ENCODE results near the gene MAGED2. TPM values are rescaled to one million over a fixed set of nuclear protein-coding genes. Genes with fewer than 3 reads are reported as not detected.
"Not testable (repeated sequence)": the region's sequence is repeated elsewhere in the genome, so short reads cannot be mapped to it uniquely, and the experiment has no call there.

Gene MAGED2, protein sequence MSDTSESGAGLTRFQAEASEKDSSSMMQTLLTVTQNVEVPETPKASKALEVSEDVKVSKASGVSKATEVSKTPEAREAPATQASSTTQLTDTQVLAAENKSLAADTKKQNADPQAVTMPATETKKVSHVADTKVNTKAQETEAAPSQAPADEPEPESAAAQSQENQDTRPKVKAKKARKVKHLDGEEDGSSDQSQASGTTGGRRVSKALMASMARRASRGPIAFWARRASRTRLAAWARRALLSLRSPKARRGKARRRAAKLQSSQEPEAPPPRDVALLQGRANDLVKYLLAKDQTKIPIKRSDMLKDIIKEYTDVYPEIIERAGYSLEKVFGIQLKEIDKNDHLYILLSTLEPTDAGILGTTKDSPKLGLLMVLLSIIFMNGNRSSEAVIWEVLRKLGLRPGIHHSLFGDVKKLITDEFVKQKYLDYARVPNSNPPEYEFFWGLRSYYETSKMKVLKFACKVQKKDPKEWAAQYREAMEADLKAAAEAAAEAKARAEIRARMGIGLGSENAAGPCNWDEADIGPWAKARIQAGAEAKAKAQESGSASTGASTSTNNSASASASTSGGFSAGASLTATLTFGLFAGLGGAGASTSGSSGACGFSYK
- 1,000 to 10,000 TPM in 1 of 12 donors, 100 to 1,000 TPM in 11; 287 to 1,040 (median 935) TPM for polyA plus RNA-seq (ENCODE audit: insufficient read length in 12 of 12)
- long read RNA-seq, donor 1, transcript MAGED2-204 (13 exons, 2,048 nt), result minor isoform, 11 of 261 reads
- long read RNA-seq, donor 1, transcript MAGED2-206 (13 exons, 2,189 nt), result major isoform, 56 of 261 reads
- long read RNA-seq, donor 1, transcript MAGED2-203 (12 exons, 2,066 nt), result minor isoform, 15 of 261 reads
- long read RNA-seq, donor 1, partial matches to known transcripts, result 170 of 261 reads
- long read RNA-seq, donor 1, other reads (novel, unspliced or antisense), result 6 of 261 reads
- long read RNA-seq, donor 2, transcript MAGED2-206 (13 exons, 2,189 nt), result major isoform, 369 of 730 reads
- long read RNA-seq, donor 2, transcript MAGED2-204 (13 exons, 2,048 nt), result minor isoform, 16 of 730 reads
- long read RNA-seq, donor 2, transcript MAGED2-203 (12 exons, 2,066 nt), result minor isoform, 50 of 730 reads
- long read RNA-seq, donor 2, partial matches to known transcripts, result 239 of 730 reads
- long read RNA-seq, donor 2, other reads (novel, unspliced or antisense), result 49 of 730 reads
- long read RNA-seq, donor 3, transcript MAGED2-206 (13 exons, 2,189 nt), result major isoform, 145 of 363 reads
- long read RNA-seq, donor 3, transcript MAGED2-203 (12 exons, 2,066 nt), result minor isoform, 16 of 363 reads
- long read RNA-seq, donor 3, partial matches to known transcripts, result 182 of 363 reads
- long read RNA-seq, donor 3, other reads (novel, unspliced or antisense), result 13 of 363 reads
- long read RNA-seq, donor 4, transcript MAGED2-203 (12 exons, 2,066 nt), result minor isoform, 10 of 238 reads
- long read RNA-seq, donor 4, transcript MAGED2-206 (13 exons, 2,189 nt), result major isoform, 84 of 238 reads
- long read RNA-seq, donor 4, partial matches to known transcripts, result 140 of 238 reads
- long read RNA-seq, donor 4, other reads (novel, unspliced or antisense), result 0 of 238 reads
- long read RNA-seq, donor 5, transcript MAGED2-203 (12 exons, 2,066 nt), result minor isoform, 80 of 1,365 reads
- long read RNA-seq, donor 5, transcript MAGED2-206 (13 exons, 2,189 nt), result major isoform, 635 of 1,365 reads
- long read RNA-seq, donor 5, transcript MAGED2-204 (13 exons, 2,048 nt), result minor isoform, 28 of 1,365 reads
- long read RNA-seq, donor 5, transcript MAGED2-209 (2 exons, 691 nt), result minor isoform, 9 of 1,365 reads
- long read RNA-seq, donor 5, partial matches to known transcripts, result 551 of 1,365 reads
- long read RNA-seq, donor 5, other reads (novel, unspliced or antisense), result 57 of 1,365 reads
- long read RNA-seq, donor 6, transcript MAGED2-203 (12 exons, 2,066 nt), result minor isoform, 21 of 490 reads
- long read RNA-seq, donor 6, transcript MAGED2-206 (13 exons, 2,189 nt), result major isoform, 117 of 490 reads
- long read RNA-seq, donor 6, partial matches to known transcripts, result 336 of 490 reads
- long read RNA-seq, donor 6, other reads (novel, unspliced or antisense), result 10 of 490 reads
- long read RNA-seq, donor 7, transcript MAGED2-204 (13 exons, 2,048 nt), result minor isoform, 6 of 325 reads
- long read RNA-seq, donor 7, transcript MAGED2-206 (13 exons, 2,189 nt), result major isoform, 104 of 325 reads
- long read RNA-seq, donor 7, transcript MAGED2-203 (12 exons, 2,066 nt), result minor isoform, 19 of 325 reads
- long read RNA-seq, donor 7, partial matches to known transcripts, result 190 of 325 reads
- long read RNA-seq, donor 7, other reads (novel, unspliced or antisense), result 6 of 325 reads
- long read RNA-seq, donor 8, transcript MAGED2-209 (2 exons, 691 nt), result minor isoform, 5 of 900 reads
- long read RNA-seq, donor 8, transcript MAGED2-204 (13 exons, 2,048 nt), result minor isoform, 26 of 900 reads
- long read RNA-seq, donor 8, transcript MAGED2-206 (13 exons, 2,189 nt), result major isoform, 407 of 900 reads
- long read RNA-seq, donor 8, transcript MAGED2-203 (12 exons, 2,066 nt), result minor isoform, 64 of 900 reads
- long read RNA-seq, donor 8, partial matches to known transcripts, result 355 of 900 reads
- long read RNA-seq, donor 8, other reads (novel, unspliced or antisense), result 40 of 900 reads
- long read RNA-seq, donor 9, transcript MAGED2-206 (13 exons, 2,189 nt), result major isoform, 121 of 351 reads
- long read RNA-seq, donor 9, transcript MAGED2-203 (12 exons, 2,066 nt), result minor isoform, 13 of 351 reads
- long read RNA-seq, donor 9, transcript MAGED2-204 (13 exons, 2,048 nt), result minor isoform, 5 of 351 reads
- long read RNA-seq, donor 9, partial matches to known transcripts, result 204 of 351 reads
- long read RNA-seq, donor 9, other reads (novel, unspliced or antisense), result 5 of 351 reads
- long read RNA-seq, donor 10, transcript MAGED2-204 (13 exons, 2,048 nt), result minor isoform, 8 of 691 reads
- long read RNA-seq, donor 10, transcript MAGED2-203 (12 exons, 2,066 nt), result minor isoform, 38 of 691 reads
- long read RNA-seq, donor 10, transcript MAGED2-206 (13 exons, 2,189 nt), result major isoform, 323 of 691 reads
- long read RNA-seq, donor 10, partial matches to known transcripts, result 285 of 691 reads
- long read RNA-seq, donor 10, other reads (novel, unspliced or antisense), result 34 of 691 reads
- long read RNA-seq, donor 11, transcript MAGED2-206 (13 exons, 2,189 nt), result major isoform, 280 of 841 reads
- long read RNA-seq, donor 11, transcript MAGED2-204 (13 exons, 2,048 nt), result minor isoform, 8 of 841 reads
- long read RNA-seq, donor 11, transcript MAGED2-203 (12 exons, 2,066 nt), result minor isoform, 53 of 841 reads
- long read RNA-seq, donor 11, partial matches to known transcripts, result 471 of 841 reads
- long read RNA-seq, donor 11, other reads (novel, unspliced or antisense), result 24 of 841 reads

DNA sequence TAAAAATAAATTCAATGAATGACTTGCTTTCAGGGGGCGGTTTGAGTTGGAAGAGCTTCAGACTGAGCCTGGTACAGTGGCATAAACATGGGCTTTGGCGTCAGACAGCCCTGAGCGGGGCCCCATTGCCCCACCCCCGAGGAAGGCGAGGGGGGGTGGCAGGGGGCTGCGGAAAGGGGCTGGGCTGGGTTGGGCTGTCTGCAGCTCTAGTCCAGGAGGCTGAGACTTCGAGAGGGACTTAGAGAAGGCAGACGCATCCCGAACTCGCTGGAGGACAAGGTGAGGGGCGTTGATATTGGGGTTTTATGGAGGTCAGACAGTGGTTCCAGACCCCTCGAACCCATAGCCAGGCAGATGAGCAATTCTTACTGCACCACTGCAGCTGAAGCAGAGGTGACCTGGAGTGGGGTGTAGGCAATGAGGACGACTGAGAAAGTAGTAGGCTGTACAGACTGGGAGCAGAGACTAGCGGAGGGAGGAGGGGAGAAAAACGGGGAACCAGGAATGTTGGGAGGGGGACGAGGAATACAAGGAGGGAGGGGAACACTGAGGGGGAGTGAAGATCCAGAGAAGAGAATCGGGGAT is at the start of gene MAGED2:
Gene MAGED2, plus strand, starts transcription at position 222 of the 585 bp plus-strand sequence. CDS start 1,587 bp downstream, outside the sequence.
- DNase-seq, result peak; percentile 73

DNA sequence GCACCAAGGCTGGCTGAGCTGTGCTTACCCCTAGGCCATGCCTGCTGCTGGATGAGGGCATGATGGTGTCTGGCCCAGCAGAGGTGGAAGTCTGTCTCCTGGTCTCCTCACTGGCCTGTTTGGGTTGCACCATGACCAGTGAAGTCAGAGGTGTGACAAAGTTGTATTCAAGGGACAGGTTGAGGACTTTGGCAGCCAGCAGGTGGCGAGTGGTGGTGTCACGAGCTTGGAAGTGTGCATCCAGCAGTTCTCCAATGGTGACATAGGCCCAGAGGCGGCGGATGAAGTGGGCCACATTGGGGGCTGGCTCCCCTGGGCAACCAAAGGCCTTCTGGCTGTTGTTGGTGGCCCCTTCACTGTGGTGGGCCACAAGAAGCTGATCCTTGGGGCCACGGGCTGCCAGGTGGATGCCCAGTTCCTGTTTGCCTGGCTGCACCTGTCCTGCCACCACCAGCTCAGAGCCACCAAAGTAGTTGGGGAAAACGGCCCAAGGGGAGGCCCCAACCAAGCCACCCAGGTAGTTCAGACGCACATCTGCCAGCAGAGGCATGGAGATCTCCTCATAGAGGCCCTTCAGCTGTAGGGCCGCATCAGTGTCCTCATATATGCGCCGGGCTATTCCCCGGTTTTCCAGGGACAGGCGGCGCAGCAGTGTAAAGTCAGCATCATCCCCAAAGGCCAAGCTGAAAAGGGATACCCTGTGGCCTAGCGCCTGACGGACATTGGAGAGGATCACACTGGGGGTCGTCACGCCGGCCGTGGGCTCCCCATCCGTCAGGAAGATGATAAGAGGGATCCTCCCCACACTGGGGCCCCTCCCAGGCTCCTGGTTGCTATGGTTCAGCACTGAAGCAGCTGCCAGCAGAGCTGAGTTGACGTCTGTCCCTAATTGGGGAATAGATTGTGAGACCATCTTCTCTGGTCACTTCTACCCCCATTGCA is 49.2 kb upstream of the MAGED2 start:
- DNase-seq, result no peak

- DNase-seq, result peak; percentile 80
Measured at GRCh38 chrX:54774391-54775094, 33.0 kb upstream of the MAGED2 start.

- DNase-seq, result no peak
Measured at GRCh38 chrX:54776061-54776460, 31.5 kb upstream of the MAGED2 start.

- no peak for DNase-seq
Measured at GRCh38 chrX:54776987-54777672, 30.4 kb upstream of the MAGED2 start.

- no peak for DNase-seq
Measured at GRCh38 chrX:54785901-54786300, 21.6 kb upstream of the MAGED2 start.

- DNase-seq, result no peak
Measured at GRCh38 chrX:54786967-54787366, 20.6 kb upstream of the MAGED2 start.

DNA sequence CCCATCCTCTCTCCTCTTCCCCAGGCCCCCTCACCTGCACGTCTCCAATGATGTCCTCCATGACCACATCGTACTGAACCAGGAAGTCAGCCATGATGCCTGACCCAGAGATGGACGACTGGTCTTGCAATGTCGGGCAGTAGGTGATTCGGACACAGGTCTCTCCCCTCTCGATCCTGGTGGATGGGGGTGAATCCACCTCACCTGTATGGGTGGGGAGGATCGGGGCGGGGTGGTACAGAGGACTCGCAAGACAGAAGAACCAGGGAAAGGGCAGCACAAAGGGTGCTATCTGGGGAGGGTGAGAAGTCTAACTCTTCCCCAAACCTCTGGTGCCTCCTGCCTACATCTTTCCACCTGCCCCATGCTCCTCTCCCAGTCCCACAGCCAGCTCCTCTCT is 19.1 kb upstream of the MAGED2 start:
- no peak for DNase-seq

DNA sequence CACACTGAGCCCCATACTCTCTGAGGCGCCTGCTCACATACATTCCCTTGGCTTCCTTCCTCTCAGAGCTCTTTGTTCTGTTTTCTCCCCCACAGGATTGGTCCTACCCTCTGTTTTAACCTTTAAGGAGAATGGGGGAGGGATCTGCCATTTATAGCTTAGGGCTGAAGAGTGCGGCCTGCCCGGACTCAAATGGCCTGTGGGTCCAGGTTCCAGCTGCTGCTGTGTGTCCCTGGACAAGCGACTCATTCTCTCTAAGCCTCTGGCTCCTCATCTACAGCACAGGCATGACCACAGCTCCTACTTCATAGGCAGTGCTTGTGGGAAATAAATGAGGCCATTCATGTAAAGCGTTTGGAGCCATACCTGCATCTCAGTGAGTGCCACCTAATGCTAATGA is 18.1 kb upstream of the MAGED2 start:
- not testable (repeated sequence) for DNase-seq

DNA sequence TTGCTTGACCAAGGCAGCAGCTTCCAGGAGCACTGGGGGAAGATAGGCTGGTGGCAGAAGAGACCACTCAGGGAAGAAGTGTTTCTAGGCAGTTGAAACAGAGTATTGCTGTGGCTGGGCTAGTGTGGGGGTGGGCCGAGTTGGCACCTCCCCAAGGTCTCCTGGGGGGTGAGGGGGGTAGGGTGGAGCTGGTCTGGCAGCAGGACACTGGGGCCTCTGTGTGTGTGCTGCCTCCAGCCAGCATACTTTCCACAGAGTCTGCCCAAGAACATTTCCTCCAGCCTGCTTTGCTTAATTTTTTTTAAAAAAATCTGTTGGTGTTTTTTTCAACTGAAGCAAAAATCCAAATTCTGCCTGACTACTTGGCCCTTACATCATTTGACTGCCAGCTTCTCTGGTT is 13.5 kb upstream of the MAGED2 start:
- DNase-seq, result peak; percentile 64

DNA sequence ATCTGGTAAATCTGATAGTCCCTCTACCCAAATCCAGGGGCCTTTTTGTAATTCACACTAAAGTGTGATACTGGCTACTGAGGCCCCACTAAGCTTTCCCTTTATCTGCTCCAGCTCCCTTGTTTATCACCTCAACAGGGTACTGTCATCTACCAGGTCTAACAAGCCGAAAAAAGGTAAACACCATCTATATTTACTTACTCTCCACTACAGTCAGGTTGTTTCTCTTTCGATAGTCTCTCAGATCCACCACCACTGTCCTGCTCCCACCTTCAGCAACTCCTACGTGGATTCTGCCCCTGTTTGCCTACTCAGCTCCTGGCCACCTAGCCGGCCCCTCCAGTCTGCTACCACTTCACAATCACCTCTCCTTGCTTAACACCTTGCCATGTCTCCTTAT is 12.8 kb upstream of the MAGED2 start:
- DNase-seq, result no peak

DNA sequence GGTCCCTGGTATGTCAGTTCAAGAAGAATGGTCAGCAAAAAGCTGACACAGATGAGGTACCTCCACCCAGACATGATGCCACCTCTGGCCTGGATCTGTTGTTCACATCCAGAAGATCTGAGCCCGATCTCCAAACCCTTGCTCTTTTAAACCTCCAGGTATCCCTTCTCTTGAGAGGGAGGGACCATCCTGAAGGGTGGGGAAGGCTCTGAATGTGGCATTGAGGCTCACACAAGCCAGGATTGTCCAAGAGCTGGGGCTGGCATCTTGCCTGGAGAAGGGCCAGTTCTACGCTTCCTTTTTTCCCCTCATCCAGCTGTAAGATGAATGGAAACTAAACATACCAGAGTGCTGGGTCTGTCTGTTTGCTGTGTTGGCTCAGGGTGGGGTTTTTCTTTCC is 9.4 kb upstream of the MAGED2 start, which contains the start of gene ITIH6:
Gene ITIH6, minus strand, starts transcription at position 119 of the 400 bp plus-strand sequence. Its CDS starts 45 bp downstream, at position 74.
- no peak for DNase-seq

DNA sequence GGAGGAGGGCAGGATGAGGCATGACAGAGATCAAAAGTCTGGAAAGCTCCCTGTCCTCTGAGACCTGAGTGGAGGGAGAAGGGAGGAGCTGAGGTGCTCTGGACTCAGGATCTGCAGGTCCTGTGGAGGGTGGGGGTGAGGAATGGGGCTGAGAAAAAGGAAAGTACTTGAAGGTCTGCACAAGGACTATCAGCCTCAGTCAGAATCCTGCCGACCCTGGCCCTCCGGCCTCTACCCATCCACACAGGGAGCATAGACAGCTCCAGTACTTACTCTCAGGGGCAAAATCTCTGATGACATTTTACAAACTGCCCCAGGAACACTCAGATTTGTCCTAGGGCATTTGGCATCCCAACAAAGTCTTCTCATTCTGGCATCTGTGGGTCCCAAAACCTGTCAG is 8.5 kb upstream of the MAGED2 start:
- no peak for DNase-seq

GRCh38 chrX:54808109-54808604 is 612 bp downstream of the MAGED2 start:
- DNase-seq, result peak; percentile 86

Data from muscle of arm (tissue), 14 donors.